ENCODE measurements around the gene RBM4. TPM values are rescaled to one million over a fixed set of nuclear protein-coding genes. Genes with fewer than 3 reads are reported as not detected.

The RBM4 gene
- total and polyA plus RNA-seq, 2 experiments from 2014 or later = 146 to 147 TPM

DNA sequence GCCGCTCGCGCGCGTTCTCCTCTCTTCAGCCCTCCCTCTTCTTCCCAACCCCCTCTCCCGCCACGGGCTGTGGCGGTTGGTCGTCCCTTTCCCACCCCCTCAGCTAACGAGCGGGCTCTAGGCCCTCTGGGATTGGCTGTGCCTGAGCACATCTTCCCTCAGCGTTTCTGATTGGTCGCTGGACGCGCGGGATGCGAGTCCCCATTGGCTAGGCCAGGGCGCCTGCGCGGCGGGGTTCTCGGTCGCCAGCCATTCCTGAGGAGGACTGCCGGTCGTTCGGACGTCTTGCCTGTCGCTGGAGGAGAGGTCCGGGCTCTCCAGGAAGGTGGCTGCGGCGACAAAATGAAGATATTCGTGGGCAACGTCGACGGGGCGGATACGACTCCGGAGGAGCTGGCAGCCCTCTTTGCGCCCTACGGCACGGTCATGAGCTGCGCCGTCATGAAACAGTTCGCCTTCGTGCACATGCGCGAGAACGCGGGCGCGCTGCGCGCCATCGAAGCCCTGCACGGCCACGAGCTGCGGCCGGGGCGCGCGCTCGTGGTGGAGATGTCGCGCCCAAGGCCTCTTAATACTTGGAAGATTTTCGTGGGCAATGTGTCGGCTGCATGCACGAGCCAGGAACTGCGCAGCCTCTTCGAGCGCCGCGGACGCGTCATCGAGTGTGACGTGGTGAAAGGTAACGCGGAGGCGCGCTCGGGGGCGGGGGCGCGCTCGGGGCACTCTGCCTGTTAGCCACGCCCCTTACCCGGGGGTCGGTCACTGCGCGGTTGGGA, 21.9 kb upstream of the RBM4 start, which contains the start of gene RBM14 (continued):
- TF ChIP-seq, protein P1, sequence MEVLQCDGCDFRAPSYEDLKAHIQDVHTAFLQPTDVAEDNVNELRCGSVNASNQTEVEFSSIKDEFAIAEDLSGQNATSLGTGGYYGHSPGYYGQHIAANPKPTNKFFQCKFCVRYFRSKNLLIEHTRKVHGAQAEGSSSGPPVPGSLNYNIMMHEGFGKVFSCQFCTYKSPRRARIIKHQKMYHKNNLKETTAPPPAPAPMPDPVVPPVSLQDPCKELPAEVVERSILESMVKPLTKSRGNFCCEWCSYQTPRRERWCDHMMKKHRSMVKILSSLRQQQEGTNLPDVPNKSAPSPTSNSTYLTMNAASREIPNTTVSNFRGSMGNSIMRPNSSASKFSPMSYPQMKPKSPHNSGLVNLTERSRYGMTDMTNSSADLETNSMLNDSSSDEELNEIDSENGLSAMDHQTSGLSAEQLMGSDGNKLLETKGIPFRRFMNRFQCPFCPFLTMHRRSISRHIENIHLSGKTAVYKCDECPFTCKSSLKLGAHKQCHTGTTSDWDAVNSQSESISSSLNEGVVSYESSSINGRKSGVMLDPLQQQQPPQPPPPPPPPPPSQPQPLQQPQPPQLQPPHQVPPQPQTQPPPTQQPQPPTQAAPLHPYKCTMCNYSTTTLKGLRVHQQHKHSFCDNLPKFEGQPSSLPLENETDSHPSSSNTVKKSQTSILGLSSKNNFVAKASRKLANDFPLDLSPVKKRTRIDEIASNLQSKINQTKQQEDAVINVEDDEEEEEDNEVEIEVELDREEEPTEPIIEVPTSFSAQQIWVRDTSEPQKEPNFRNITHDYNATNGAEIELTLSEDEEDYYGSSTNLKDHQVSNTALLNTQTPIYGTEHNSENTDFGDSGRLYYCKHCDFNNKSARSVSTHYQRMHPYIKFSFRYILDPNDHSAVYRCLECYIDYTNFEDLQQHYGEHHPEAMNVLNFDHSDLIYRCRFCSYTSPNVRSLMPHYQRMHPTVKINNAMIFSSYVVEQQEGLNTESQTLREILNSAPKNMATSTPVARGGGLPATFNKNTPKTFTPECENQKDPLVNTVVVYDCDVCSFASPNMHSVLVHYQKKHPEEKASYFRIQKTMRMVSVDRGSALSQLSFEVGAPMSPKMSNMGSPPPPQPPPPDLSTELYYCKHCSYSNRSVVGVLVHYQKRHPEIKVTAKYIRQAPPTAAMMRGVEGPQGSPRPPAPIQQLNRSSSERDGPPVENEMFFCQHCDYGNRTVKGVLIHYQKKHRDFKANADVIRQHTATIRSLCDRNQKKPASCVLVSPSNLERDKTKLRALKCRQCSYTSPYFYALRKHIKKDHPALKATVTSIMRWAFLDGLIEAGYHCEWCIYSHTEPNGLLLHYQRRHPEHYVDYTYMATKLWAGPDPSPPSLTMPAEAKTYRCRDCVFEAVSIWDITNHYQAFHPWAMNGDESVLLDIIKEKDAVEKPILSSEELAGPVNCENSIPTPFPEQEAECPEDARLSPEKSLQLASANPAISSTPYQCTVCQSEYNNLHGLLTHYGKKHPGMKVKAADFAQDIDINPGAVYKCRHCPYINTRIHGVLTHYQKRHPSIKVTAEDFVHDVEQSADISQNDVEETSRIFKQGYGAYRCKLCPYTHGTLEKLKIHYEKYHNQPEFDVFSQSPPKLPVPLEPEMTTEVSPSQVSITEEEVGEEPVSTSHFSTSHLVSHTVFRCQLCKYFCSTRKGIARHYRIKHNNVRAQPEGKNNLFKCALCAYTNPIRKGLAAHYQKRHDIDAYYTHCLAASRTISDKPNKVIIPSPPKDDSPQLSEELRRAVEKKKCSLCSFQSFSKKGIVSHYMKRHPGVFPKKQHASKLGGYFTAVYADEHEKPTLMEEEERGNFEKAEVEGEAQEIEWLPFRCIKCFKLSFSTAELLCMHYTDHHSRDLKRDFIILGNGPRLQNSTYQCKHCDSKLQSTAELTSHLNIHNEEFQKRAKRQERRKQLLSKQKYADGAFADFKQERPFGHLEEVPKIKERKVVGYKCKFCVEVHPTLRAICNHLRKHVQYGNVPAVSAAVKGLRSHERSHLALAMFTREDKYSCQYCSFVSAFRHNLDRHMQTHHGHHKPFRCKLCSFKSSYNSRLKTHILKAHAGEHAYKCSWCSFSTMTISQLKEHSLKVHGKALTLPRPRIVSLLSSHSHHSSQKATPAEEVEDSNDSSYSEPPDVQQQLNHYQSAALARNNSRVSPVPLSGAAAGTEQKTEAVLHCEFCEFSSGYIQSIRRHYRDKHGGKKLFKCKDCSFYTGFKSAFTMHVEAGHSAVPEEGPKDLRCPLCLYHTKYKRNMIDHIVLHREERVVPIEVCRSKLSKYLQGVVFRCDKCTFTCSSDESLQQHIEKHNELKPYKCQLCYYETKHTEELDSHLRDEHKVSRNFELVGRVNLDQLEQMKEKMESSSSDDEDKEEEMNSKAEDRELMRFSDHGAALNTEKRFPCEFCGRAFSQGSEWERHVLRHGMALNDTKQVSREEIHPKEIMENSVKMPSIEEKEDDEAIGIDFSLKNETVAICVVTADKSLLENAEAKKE (CRISPR knock-in tag; IDR thresholded peaks at IDR 0.05) = no peak
- TF ChIP-seq NANOG (IDR thresholded peaks at IDR 0.05; ENCODE audit: borderline replicate concordance) = no peak
- TF ChIP-seq ZNF331 (CRISPR knock-in tag; IDR thresholded peaks at IDR 0.05; ENCODE audit: low read depth) = no peak

DNA sequence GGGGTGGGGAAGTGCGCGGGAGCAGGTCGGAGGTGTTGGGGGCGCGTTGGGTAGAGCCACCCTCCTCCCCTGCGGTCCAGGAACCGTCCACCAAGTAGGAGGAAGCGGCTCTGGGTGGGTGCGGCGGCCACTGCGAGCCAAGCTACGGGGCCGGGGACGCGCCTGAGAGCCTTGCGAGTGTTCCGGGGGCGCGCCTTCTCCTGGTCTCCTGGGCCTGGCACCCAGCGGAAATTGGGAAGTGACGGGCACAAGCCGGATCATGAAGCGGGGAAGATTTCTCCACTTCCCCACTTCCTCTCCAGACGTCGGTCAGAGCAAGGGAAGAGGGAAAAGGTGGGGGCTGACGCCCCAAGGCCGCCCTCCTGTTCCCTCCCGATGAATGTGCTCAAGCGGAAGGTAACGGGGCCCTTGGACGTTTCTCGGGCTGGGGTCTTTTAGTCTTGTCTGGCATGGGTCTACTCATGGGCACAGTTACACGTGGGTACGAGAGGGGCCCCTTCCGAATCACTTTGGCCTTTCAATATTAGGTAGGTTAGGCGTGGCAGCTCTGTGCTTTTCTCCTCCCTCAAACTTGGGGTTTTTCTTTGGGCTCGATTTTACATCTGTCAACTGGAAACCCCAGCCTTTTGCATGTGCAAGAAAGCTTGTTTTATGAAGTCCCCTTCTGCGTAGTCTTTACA, 21.2 kb upstream of the RBM4 start:
- peak overlapping the region; percentile 100 for H3K27ac Mint-ChIP-seq
- no peak overlapping the region for H2AFZ ChIP-seq
- no peak for TF ChIP-seq EZH2phosphoT487 (IDR thresholded peaks at IDR 0.05; ENCODE audit: unreplicated experiment)
- no peak for TF ChIP-seq CREB1 (CRISPR knock-in tag; IDR thresholded peaks at IDR 0.05; ENCODE audit: low read depth)
- TF ChIP-seq, protein P2, sequence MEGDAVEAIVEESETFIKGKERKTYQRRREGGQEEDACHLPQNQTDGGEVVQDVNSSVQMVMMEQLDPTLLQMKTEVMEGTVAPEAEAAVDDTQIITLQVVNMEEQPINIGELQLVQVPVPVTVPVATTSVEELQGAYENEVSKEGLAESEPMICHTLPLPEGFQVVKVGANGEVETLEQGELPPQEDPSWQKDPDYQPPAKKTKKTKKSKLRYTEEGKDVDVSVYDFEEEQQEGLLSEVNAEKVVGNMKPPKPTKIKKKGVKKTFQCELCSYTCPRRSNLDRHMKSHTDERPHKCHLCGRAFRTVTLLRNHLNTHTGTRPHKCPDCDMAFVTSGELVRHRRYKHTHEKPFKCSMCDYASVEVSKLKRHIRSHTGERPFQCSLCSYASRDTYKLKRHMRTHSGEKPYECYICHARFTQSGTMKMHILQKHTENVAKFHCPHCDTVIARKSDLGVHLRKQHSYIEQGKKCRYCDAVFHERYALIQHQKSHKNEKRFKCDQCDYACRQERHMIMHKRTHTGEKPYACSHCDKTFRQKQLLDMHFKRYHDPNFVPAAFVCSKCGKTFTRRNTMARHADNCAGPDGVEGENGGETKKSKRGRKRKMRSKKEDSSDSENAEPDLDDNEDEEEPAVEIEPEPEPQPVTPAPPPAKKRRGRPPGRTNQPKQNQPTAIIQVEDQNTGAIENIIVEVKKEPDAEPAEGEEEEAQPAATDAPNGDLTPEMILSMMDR (conservative IDR thresholded peaks at IDR 0.05; ENCODE audit: low read depth in 2 of 2) = no peak
- no peak for TF ChIP-seq ZNF331 (CRISPR knock-in tag; IDR thresholded peaks at IDR 0.05; ENCODE audit: low read depth)
- TF ChIP-seq, protein P3, sequence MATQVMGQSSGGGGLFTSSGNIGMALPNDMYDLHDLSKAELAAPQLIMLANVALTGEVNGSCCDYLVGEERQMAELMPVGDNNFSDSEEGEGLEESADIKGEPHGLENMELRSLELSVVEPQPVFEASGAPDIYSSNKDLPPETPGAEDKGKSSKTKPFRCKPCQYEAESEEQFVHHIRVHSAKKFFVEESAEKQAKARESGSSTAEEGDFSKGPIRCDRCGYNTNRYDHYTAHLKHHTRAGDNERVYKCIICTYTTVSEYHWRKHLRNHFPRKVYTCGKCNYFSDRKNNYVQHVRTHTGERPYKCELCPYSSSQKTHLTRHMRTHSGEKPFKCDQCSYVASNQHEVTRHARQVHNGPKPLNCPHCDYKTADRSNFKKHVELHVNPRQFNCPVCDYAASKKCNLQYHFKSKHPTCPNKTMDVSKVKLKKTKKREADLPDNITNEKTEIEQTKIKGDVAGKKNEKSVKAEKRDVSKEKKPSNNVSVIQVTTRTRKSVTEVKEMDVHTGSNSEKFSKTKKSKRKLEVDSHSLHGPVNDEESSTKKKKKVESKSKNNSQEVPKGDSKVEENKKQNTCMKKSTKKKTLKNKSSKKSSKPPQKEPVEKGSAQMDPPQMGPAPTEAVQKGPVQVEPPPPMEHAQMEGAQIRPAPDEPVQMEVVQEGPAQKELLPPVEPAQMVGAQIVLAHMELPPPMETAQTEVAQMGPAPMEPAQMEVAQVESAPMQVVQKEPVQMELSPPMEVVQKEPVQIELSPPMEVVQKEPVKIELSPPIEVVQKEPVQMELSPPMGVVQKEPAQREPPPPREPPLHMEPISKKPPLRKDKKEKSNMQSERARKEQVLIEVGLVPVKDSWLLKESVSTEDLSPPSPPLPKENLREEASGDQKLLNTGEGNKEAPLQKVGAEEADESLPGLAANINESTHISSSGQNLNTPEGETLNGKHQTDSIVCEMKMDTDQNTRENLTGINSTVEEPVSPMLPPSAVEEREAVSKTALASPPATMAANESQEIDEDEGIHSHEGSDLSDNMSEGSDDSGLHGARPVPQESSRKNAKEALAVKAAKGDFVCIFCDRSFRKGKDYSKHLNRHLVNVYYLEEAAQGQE (IDR thresholded peaks at IDR 0.05; ENCODE audit: unreplicated experiment) = no peak
- no peak for TF ChIP-seq JUNB (IDR thresholded peaks at IDR 0.05; ENCODE audit: unreplicated experiment)

More for the DNA sequence above, 21.2 kb upstream of the RBM4 start:
- Mint-ChIP-seq H3K9me3 (no peaks in the 10 kb centered on the region), H3K4me3 (peak overlapping the region; percentile 97), H3K27me3 (ENCODE audit: insufficient read depth, low read depth, poor library complexity) (peaks cover 14% of the 10 kb centered on the region), H3K36me3 (ENCODE audit: low read depth) (peaks cover 54% of the 10 kb centered on the region), H3K4me1 (peaks cover 30% of the 10 kb centered on the region)
- DNase-seq (ENCODE audit: low spot score) = no peak
- H3K27ac ChIP-seq (ENCODE audit: low read depth) = no peak overlapping the region
- H3K36me3 ChIP-seq (ENCODE audit: insufficient read depth) = peaks cover 15% of the 10 kb centered on the region
- peak overlapping the region; percentile 100 for H3K4me2 ChIP-seq
- H4K20me1 ChIP-seq (replicated peaks; ENCODE audit: insufficient read depth) = peaks cover 51% of the 10 kb centered on the region
- no peak for ATAC-seq
- peak overlapping the region; percentile 96 for H3K4me3 ChIP-seq
- H3K27me3 ChIP-seq (ENCODE audit: insufficient read depth) = no peaks in the 10 kb centered on the region
- H3F3A ChIP-seq (replicated peaks; ENCODE audit: low read depth) = peaks cover 15% of the 10 kb centered on the region; the same call in 1 of the 2 replicates
- H3K4me1 ChIP-seq (ENCODE audit: insufficient read depth) = peaks cover 25% of the 10 kb centered on the region
- H3K9me2 ChIP-seq (ENCODE audit: insufficient read depth) = no peaks in the 10 kb centered on the region
- peaks cover 70% of the 10 kb centered on the region for H3K79me2 ChIP-seq (replicated peaks; ENCODE audit: insufficient read depth)

Measured in GM23338 (cell line).